HG03175 (cell line): ENCODE results near the gene FOXP1.

Experiments used
- ATAC-seq: cut with Tn5 transposase; IDR thresholded peaks from one replicate; pipeline ENCODE4 v1.9.1; 2021; ENCODE audit warnings: mild to moderate bottlenecking, moderate library complexity; ENCODE audit not compliant: unreplicated experiment

FOXP1 gene

GRCh38 chr3:71166339-71167240 lies 416.9 kb downstream of the FOXP1 start:
- ATAC-seq = no peak

DNA sequence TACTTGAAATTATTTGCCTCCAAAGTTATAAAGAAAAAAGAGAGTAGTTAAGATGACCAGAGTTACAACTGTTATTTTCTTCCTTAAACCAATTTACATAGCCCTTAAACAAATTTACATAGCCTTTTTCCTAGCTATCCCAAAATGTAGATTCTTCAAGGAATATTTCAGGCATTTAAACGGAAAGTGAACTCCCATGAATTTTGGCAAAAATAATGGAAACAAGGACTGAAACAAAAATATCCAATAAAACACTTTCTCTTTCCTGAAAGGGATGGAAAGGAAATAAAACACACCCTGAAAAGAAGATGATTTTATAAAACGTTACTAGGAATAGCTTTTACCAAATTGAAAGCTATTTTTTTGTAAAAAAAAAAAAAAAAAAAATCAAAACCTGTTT lies 418.6 kb downstream of the FOXP1 start:
- no peak for ATAC-seq

DNA sequence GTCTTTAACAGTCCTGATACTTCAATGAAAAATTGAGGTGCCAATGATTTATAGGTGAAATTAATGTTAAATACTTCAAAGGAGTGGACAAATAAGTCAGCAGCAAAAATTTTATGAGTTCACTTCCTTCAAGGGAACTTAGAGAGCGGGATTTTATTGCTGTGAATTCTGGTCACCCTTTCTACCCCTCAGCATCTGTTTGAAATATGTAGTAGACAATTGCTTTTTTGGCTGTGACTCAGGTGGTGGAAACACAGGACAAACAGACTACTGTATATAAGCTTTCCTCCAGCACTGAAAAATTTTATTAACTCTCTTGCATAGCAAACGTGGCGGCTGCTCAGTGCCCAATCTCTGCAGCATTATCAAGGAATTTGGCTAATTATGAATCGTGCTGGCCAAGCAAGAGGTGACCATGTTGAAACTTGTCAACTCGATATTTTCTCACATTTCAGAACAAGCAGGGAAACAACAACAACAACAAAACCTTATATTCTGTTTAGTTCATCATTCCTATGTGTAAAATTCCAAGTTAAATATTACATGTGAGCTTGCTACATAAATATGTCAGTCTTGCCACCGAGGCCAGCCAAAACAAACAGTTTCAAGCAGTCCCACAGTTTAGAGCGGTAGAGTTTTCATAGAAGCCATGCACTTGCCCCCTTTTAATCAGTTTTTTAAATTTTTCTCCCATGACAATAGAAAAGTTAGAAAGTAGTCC lies 420.2 kb downstream of the FOXP1 start:
- no peak for ATAC-seq

GRCh38 chr3:71162221-71162620 lies 421.3 kb downstream of the FOXP1 start:
- ATAC-seq = no peak

DNA sequence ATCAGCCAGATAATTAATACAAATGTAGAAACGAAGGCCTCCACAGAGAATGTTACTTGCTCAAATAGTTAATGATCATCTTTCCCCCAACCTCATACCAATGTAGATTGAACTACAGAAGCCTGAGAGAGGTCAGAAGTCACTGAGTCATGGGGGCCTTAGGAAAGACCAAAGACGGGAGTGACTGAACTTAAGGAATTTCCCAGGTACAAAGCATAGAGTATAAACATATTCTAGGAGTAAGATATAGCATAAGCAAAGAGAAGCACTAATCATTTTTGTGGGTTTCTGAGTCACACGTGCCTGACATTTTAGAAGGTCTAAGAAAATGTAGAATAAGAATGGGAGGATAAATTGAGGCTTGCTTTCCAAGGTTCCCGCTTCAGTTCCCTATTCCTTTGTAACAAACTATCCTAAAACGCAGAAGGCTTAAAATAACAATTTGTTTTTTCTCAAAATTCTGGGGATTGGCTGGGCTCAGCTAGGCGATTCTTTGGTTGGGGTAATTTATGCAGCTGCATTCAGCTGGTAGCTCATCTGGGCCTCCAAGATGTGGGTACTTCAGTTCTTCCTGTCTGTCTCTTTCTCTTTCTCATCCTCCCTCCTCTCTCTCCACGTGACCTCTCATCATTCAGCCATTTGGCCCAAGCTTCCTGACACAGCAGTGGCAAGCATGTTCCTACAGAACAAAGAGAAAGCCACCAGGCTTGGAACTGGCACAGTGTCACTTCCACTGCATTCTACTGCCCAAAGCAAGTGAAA lies 422.6 kb downstream of the FOXP1 start:
- no peak for ATAC-seq

DNA sequence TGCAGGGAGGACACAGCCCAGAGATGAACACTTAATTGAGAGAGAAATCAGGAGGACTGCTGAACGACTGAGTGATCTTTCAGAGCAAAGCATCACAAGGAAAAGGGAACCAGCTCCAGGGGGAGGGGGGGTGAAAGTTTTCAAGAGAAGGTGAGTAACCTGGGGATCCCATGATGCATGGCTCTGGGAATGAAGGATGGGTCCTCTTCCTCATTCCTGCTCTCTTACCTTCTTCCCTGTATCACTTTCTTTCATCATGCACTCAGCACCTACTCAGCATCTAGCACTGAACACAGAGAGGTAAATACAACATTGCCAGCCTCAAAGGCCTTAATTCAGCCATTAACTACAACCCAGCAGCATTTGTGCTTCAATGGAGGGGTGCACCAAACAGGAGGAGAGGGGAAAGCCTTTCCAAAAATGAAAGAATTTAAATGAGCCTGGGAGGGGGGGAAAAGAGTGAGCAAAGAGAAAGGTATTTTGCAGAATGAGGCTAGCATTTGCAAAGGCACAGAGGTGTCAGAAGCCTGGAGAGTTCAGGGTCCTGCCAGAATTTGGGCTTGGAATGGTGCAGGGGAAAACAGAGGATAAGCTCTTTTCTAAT lies 427.4 kb downstream of the FOXP1 start:
- ATAC-seq = no peak

DNA sequence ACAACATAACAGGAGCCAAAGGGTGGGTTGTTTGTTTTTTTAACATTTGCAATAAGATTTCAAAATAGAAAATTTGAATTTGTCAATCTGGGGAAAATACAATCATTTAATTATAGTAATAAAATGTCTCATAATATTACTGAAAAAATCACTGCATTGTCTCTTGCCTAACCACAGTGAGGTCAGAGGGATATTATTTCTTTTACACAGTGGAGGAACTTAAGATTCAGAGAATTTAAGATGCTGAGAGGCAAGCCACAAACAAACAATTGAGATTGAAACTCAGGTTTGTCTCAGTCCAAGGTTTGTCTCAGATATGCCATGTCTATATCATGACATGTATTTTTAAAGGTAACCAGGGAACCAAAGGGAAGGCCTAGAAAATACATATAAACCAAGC lies 428.7 kb downstream of the FOXP1 start:
- no peak for ATAC-seq

GRCh38 chr3:71153713-71154112 lies 429.8 kb downstream of the FOXP1 start:
- ATAC-seq = no peak

GRCh38 chr3:71152892-71153265 lies 430.6 kb downstream of the FOXP1 start:
- no peak for ATAC-seq

- ATAC-seq = no peak
Observed at GRCh38 chr3:71152039-71152891, 431.3 kb downstream of the FOXP1 start.

- no peak for ATAC-seq
Observed at GRCh38 chr3:71149959-71150954, 433.3 kb downstream of the FOXP1 start.

- no peak for ATAC-seq
Observed at GRCh38 chr3:71148455-71149060, 435.0 kb downstream of the FOXP1 start.

DNA sequence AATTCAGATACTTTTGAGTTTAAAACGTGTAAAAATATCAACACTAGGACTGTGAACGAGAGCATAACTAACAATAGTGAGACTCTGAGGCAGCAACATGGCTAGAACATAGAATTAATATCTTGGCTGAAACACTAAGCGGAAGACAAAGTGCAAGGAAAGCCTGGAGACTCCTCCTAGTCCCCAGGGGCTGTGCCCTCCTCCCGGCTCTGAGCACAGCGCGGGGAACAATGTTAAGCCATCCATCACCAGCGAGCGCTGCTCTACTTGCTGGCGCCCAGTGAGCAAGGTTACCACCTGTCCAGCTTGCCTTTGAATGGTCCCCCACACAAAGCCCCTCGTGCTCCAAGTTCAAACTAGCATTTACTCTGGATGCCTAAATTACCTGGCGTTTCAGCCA lies 436.9 kb downstream of the FOXP1 start:
- no peak for ATAC-seq

DNA sequence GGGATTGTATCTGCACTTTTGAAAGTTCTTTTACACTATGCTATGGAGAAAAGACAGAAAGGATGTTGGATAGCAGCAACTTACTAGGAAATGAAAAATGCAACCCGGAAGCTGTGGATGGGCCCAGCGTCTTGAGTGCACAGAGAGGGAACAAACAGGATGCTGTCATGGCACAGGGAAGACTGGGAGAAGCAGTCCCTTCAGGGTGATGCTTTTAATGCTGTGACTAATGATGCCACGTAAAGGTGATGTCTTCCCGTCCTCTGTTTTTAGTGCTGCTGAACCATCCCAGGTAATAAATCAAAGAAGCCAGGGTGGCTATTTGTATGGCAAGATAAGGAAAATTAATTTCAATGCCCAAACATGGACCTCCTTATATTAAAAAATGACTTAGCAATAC lies 437.6 kb downstream of the FOXP1 start:
- no peak for ATAC-seq

- no peak for ATAC-seq
Observed at GRCh38 chr3:71144525-71145253, 438.8 kb downstream of the FOXP1 start.

GRCh38 chr3:71143493-71143892 lies 440.0 kb downstream of the FOXP1 start:
- no peak for ATAC-seq

GRCh38 chr3:71142441-71143161 lies 440.9 kb downstream of the FOXP1 start:
- no peak for ATAC-seq
